HepG2 (cell line): ENCODE data around the gene LMF2. TPM values are rescaled to one million over a fixed set of nuclear protein-coding genes. Genes with fewer than 3 reads are reported as not detected.

Experiments used
- HMG20B ChIP-seq: conservative IDR thresholded peaks from 2 replicates; pipeline ENCODE4 v1.6.1; 2016; ENCODE audit warnings: missing genetic modification reagents, missing compliant biosample characterization
- NFKBIZ ChIP-seq: IDR thresholded peaks from 2 replicates; pipeline ENCODE4 v1.6.1; 2018; ENCODE audit warnings: missing genetic modification reagents, missing compliant biosample characterization
- ONECUT2 ChIP-seq: sonication (generic); formaldehyde crosslinking; IDR thresholded peaks from 2 replicates; pipeline ENCODE4 v1.4.0; 2020; ENCODE audit warnings: missing genetic modification reagents
- RBM39 ChIP-seq: fragments of 200-400 bp; formaldehyde crosslinking; IDR thresholded peaks from one replicate; pipeline ENCODE4 v1.6.1; 2018; ENCODE audit warnings: antibody characterized with exemption, mild to moderate bottlenecking, low read depth, low read length; ENCODE audit not compliant: poor library complexity, severe bottlenecking
- RFX3 ChIP-seq: IDR thresholded peaks from 2 replicates; pipeline ENCODE4 v1.6.1; 2016; ENCODE audit warnings: missing biosample characterization, missing genetic modification reagents
- RFXANK ChIP-seq: IDR thresholded peaks from 2 replicates; pipeline ENCODE4 v1.6.1; 2016
- RXRA ChIP-seq: sonication (generic); formaldehyde crosslinking; IDR thresholded peaks from 2 replicates; pipeline ENCODE4 v1.5.1; 2020; ENCODE audit warnings: missing genetic modification reagents
- SIN3A ChIP-seq: IDR thresholded peaks from 2 replicates; pipeline ENCODE4 v1.6.1; 2011; ENCODE audit warnings: low read depth, mild to moderate bottlenecking, control low read depth, low read length, borderline replicate concordance
- SOX5 ChIP-seq: IDR thresholded peaks from 2 replicates; pipeline ENCODE4 v1.6.1; 2016; ENCODE audit warnings: borderline replicate concordance
- TARDBP ChIP-seq: sonication (generic); formaldehyde crosslinking; IDR thresholded peaks from 2 replicates; pipeline ENCODE4 v1.8.0; 2022; ENCODE audit warnings: mild to moderate bottlenecking, missing genetic modification reagents
- TGIF2 ChIP-seq: IDR thresholded peaks from 2 replicates; pipeline ENCODE4 v1.6.1; 2016; ENCODE audit warnings: control low read depth, missing compliant biosample characterization
- ZNF234 ChIP-seq: sonication (generic); formaldehyde crosslinking; conservative IDR thresholded peaks from 2 replicates; pipeline ENCODE4 v1.5.1; 2020; ENCODE audit warnings: mild to moderate bottlenecking, missing genetic modification reagents
- ZNF235 ChIP-seq: sonication (generic); formaldehyde crosslinking; IDR thresholded peaks from 2 replicates; pipeline ENCODE4 v1.8.1; 2023; ENCODE audit warnings: mild to moderate bottlenecking, missing genetic modification reagents, borderline replicate concordance
- ZNF3 ChIP-seq: IDR thresholded peaks from 2 replicates; pipeline ENCODE4 v1.7.0; 2017; ENCODE audit warnings: inconsistent platforms
- ZNF484 ChIP-seq: sonication (generic); formaldehyde crosslinking; IDR thresholded peaks from 2 replicates; pipeline ENCODE4 v1.5.1; 2020; ENCODE audit warnings: mild to moderate bottlenecking, low read depth, missing genetic modification reagents, borderline replicate concordance
- ZNF543 ChIP-seq: sonication (generic); formaldehyde crosslinking; IDR thresholded peaks from 2 replicates; pipeline ENCODE4 v1.4.0; 2020; ENCODE audit warnings: mild to moderate bottlenecking, missing genetic modification reagents
- ZNF580 ChIP-seq: IDR thresholded peaks from 2 replicates; pipeline ENCODE4 v1.6.1; 2016; ENCODE audit warnings: low read depth, borderline replicate concordance
- ZNF614 ChIP-seq: IDR thresholded peaks from 2 replicates; pipeline ENCODE4 v1.6.1; 2018; ENCODE audit warnings: missing biosample characterization, missing genetic modification reagents, inconsistent platforms, borderline replicate concordance
- ZNF629 ChIP-seq: sonication (generic); formaldehyde crosslinking; conservative IDR thresholded peaks from 2 replicates; pipeline ENCODE4 v1.5.0; 2020; ENCODE audit warnings: missing genetic modification reagents
- ZNF704 ChIP-seq: sonication (generic); formaldehyde crosslinking; IDR thresholded peaks from 2 replicates; pipeline ENCODE4 v1.8.1; 2023; ENCODE audit warnings: mild to moderate bottlenecking, inconsistent platforms, moderate library complexity, missing genetic modification reagents, borderline replicate concordance
- ZNF709 ChIP-seq: sonication (generic); formaldehyde crosslinking; IDR thresholded peaks from 2 replicates; pipeline ENCODE4 v1.5.0; 2020; ENCODE audit warnings: mild to moderate bottlenecking, missing genetic modification reagents
- ZNF746 ChIP-seq: sonication (generic); formaldehyde crosslinking; IDR thresholded peaks from 2 replicates; pipeline ENCODE4 v1.8.0; 2022; ENCODE audit warnings: mild to moderate bottlenecking, missing genetic modification reagents
- polyA plus RNA-seq, 8 experiments: library from polyadenylated mRNA; depleted of rRNA in 3 of 8; stranded (reverse) in 7 of 8; unstranded in 1 of 8; fragments of >200 nt; fragmentation: Illumina TruSeq in 4 of 8; extraction: Trizol in 4 of 8; gene quantifications; 2 replicates each; pipeline versions ENCODE4 v1.2.1 to v1.2.3, GENCODE V29; 2011 to 2016; ENCODE audit warnings: low read depth in 4 of 8, missing spikeins in 1 of 8, mixed read lengths in 1 of 8; ENCODE audit not compliant: insufficient read depth in 1 of 8
- total RNA-seq, 5 experiments: library from RNA; depleted of rRNA; stranded (reverse); fragments of >200 nt; fragmentation: Illumina TruSeq; extraction: Trizol; gene quantifications; 2 replicates each; pipeline ENCODE4 v1.2.3, GENCODE V29; 2016; ENCODE audit warnings: low read depth in 1 of 5
- TF ChIP-seq, protein P1 (sequence below): sonication (generic); formaldehyde crosslinking; IDR thresholded peaks from 2 replicates; pipeline ENCODE4 v1.8.0; 2022; ENCODE audit warnings: missing genetic modification reagents, mild to moderate bottlenecking, moderate library complexity, borderline replicate concordance
- TF ChIP-seq, protein P2 (sequence below): sonication (generic); formaldehyde crosslinking; IDR thresholded peaks from 2 replicates; pipeline ENCODE4 v1.4.0; 2020; ENCODE audit warnings: missing genetic modification reagents, low read depth, mild to moderate bottlenecking, borderline replicate concordance
- TF ChIP-seq, protein P3 (sequence below): IDR thresholded peaks from 2 replicates; pipeline ENCODE4 v1.6.1; 2016; ENCODE audit warnings: mild to moderate bottlenecking

The LMF2 gene
- total and polyA plus RNA-seq, 2 of the 13 experiments (the other 11 are each of a cell fraction or from before 2014, with no cell fraction given), result 23.3 to 30.6 TPM

DNA sequence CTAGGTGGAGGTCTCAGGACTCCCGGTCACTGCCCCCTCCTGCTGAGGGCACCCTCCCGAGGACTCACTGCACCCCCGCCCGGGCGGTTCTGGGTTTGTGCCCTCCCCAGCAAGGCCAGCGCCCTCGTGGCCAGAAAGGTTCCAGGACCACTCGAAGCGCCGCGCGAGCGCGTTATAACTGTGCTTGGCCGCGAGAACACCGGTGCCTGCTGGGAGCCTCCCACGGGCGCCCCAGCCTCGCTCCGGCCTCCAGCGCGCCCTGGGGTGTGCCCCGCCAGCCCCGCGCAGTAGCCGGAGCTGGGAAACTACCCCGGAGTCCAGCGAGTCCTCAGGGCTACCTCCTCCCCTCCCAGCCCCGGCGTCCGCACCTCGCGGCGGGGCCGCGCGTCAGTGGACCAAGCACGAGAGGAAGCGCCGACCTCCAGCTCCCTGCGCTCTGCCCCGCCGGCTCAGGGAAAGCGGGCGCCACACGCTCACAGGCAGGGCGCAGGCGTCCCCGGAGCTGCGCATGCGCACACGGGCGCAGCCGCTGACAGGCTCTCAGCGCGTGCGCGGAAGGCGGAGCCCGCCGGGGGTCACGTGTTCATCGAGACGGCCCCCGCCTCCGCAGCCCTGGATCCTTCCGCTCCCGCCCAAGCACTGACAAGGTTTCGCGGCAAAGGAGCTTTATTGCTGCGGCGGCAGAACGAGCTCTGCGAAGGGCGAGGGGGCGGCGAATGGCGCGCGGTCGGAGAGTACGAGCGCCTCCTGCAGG, 17.8 kb upstream of the LMF2 start, which contains the start of gene SCO2 (continued):
- TF ChIP-seq, protein P1, sequence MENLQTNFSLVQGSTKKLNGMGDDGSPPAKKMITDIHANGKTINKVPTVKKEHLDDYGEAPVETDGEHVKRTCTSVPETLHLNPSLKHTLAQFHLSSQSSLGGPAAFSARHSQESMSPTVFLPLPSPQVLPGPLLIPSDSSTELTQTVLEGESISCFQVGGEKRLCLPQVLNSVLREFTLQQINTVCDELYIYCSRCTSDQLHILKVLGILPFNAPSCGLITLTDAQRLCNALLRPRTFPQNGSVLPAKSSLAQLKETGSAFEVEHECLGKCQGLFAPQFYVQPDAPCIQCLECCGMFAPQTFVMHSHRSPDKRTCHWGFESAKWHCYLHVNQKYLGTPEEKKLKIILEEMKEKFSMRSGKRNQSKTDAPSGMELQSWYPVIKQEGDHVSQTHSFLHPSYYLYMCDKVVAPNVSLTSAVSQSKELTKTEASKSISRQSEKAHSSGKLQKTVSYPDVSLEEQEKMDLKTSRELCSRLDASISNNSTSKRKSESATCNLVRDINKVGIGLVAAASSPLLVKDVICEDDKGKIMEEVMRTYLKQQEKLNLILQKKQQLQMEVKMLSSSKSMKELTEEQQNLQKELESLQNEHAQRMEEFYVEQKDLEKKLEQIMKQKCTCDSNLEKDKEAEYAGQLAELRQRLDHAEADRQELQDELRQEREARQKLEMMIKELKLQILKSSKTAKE (CRISPR knock-in tag), result no peak
- TF ChIP-seq ONECUT2 (CRISPR knock-in tag), result no peak
- TF ChIP-seq ZNF484 (CRISPR knock-in tag), result no peak
- TF ChIP-seq ZNF3 (CRISPR knock-in tag), result no peak
- TF ChIP-seq RXRA (CRISPR knock-in tag), result peak; percentile 63; the same call in 1 of the 2 replicates
- peak; percentile 67; the same call in 1 of the 2 replicates for TF ChIP-seq HMG20B (CRISPR knock-in tag)
- TF ChIP-seq, protein P2, sequence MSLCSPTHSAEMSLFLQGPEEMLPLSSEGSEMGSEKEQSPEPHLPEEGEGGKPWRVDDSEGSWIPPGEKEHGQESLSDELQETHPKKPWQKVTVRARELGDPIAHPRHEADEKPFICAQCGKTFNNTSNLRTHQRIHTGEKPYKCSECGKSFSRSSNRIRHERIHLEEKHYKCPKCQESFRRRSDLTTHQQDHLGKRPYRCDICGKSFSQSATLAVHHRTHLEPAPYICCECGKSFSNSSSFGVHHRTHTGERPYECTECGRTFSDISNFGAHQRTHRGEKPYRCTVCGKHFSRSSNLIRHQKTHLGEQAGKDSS (CRISPR knock-in tag), result peak; percentile 17; the same call in 1 of the 2 replicates
- peak; percentile 82 for TF ChIP-seq TGIF2 (CRISPR knock-in tag)
- TF ChIP-seq RFX3 (CRISPR knock-in tag), result no peak
- no peak for TF ChIP-seq SOX5 (CRISPR knock-in tag)
- TF ChIP-seq ZNF614 (CRISPR knock-in tag), result peak; percentile 52; the same call in 1 of the 2 replicates
- no peak for TF ChIP-seq ZNF235 (CRISPR knock-in tag)
- peak; percentile 42; the same call in 1 of the 2 replicates for TF ChIP-seq ZNF746 (CRISPR knock-in tag)
- TF ChIP-seq ZNF709 (CRISPR knock-in tag), result peak; percentile 33; the same call in 1 of the 2 replicates
- TF ChIP-seq, protein P3, sequence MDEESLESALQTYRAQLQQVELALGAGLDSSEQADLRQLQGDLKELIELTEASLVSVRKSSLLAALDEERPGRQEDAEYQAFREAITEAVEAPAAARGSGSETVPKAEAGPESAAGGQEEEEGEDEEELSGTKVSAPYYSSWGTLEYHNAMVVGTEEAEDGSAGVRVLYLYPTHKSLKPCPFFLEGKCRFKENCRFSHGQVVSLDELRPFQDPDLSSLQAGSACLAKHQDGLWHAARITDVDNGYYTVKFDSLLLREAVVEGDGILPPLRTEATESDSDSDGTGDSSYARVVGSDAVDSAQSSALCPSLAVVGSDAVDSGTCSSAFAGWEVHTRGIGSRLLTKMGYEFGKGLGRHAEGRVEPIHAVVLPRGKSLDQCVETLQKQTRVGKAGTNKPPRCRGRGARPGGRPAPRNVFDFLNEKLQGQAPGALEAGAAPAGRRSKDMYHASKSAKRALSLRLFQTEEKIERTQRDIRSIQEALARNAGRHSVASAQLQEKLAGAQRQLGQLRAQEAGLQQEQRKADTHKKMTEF (CRISPR knock-in tag), result peak; percentile 89
- TF ChIP-seq ZNF629 (CRISPR knock-in tag), result no peak
- TF ChIP-seq RBM39, result peak; percentile 67
- peak; percentile 55; the same call in 1 of the 2 replicates for TF ChIP-seq ZNF704 (CRISPR knock-in tag)
- 0 out of 2 replicates have a peak, but pooled peaks have one; percentile 67 for TF ChIP-seq SIN3A
- TF ChIP-seq ZNF580, result peak; percentile 64; the same call in 1 of the 2 replicates
- peak; percentile 95 for TF ChIP-seq ZNF234
- TF ChIP-seq NFKBIZ, result peak; percentile 75
- peak; percentile 66; the same call in 1 of the 2 replicates for TF ChIP-seq TARDBP (CRISPR knock-in tag)
- TF ChIP-seq ZNF543 (CRISPR knock-in tag), result peak; percentile 77
- TF ChIP-seq RFXANK (CRISPR knock-in tag), result no peak
